22Rv1 (cell line): Measurements from ENCODE around the gene TLE1.
A peak's percentile ranks its signal among the peaks of the same experiment; 100 is the strongest.
"Not testable (repeated sequence)": the region's sequence is repeated elsewhere in the genome, so short reads cannot be mapped to it uniquely, and the experiment has no call there.

Source experiments
- H3K27ac ChIP-seq: fragments of 450-650 bp; 2 replicates; pipeline ENCODE4 v1.5.1; 2017
- ZFX ChIP-seq: fragments of 450-650 bp; IDR thresholded peaks from 2 replicates; pipeline ENCODE4 v1.6.1; 2017; ENCODE audit warnings: antibody characterized with exemption, borderline replicate concordance
- TF ChIP-seq, protein P1 (sequence below): fragments of 450-650 bp; IDR thresholded peaks from 2 replicates; pipeline ENCODE4 v1.5.1; 2017; ENCODE audit warnings: mild to moderate bottlenecking

TLE1 gene

DNA sequence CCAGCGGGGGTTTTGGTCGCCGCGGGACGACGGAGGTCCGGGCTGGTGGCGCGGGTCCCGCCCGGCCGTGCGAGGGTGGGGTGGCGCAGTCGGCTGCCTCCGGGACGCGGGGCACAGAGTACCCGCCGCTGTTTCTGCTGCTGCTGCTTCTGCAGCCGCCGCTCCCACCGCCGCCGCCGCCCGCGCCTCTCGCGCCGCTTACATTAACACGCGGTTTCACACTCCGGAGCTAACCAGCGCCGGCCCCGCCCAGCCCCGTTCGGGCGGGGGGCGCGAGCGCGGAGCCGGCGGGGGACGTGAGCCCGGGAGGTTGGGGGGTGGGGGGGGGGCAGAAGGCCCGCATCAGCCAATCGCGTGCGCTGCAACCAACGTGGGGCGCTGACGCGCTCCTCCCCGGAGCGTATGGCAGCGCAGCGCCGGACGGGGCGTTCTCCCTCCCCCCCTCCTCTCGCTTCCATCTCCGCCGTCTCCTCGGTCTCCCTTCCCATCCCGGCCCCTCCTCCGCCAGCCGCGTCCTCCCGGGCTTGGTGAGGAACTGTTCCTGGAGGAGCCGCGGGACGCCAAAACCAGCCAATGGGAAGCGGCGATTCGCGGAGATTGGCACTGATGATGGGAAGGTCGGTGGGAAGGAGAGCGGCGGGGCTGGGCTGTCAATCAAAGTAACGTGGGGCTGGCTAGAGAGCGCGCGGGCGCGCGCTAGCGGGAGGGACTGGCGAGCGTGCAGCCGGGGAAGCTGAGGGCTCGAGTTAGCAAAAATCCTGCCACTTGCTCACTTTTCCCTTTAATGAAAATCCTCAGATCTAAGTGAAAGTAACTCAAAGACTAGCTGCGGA is at the start of gene TLE1:
Gene TLE1, minus strand, starts transcription at position 205 of the 833 bp plus-strand sequence. CDS start 1,307 bp downstream, outside the sequence.
- TF ChIP-seq ZFX: no peak
- TF ChIP-seq, protein P1, sequence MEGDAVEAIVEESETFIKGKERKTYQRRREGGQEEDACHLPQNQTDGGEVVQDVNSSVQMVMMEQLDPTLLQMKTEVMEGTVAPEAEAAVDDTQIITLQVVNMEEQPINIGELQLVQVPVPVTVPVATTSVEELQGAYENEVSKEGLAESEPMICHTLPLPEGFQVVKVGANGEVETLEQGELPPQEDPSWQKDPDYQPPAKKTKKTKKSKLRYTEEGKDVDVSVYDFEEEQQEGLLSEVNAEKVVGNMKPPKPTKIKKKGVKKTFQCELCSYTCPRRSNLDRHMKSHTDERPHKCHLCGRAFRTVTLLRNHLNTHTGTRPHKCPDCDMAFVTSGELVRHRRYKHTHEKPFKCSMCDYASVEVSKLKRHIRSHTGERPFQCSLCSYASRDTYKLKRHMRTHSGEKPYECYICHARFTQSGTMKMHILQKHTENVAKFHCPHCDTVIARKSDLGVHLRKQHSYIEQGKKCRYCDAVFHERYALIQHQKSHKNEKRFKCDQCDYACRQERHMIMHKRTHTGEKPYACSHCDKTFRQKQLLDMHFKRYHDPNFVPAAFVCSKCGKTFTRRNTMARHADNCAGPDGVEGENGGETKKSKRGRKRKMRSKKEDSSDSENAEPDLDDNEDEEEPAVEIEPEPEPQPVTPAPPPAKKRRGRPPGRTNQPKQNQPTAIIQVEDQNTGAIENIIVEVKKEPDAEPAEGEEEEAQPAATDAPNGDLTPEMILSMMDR: no peak
- peak within 1 kb of the TSS; percentile 41; the same call in 1 of the 2 replicates for H3K27ac ChIP-seq

DNA sequence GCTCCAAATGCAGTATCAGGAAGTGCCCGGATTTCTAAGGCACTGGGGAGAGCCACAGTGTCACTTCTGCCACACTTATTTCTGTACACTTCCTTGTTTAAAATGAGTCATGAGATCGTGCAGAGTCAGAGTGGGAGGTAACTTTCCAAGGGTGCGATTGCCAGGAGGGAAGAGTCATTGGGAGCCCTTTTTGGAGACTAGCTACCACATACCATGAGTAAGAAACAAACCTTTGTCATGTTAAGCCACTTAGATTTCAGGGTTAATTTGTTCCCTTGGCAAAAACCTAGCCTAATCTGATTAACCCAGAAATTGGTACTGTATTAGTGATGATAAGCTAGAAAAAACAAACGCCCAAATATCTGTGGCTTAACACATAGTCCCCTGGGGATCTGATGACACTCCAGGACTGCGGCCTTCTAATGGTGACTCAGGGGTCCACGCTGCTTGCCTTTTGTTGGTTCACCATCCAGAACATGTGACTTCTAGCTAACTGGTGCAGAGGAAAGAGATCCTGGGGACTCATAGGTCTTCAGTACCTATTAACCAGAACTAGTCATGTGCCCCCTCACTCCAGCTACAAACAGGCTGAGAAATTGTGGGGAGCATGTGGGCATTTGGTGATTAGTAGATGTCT is 48.6 kb upstream of the TLE1 start:
- TF ChIP-seq, protein P1: no peak
- TF ChIP-seq ZFX: no peak
- no peak overlapping the region for H3K27ac ChIP-seq

DNA sequence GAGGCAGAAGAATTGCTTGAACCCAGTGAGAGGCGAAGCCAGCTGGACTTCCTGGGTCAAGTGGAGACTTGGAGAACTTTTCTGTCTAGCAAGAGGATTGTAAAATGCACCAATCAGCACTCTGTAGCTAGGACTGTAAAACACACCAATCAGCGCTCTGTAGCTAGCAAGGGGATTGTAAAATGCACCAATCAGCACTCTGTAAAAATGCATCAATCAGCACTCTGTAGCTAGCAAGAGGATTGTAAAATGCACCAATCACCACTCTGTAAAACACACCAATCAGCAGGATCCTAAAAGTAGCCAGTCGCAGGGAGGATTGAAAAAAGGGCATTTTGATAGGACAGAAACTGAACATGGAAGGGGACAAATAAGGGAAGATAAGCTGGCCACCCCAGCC is 41.2 kb upstream of the TLE1 start:
- H3K27ac ChIP-seq: not testable (repeated sequence)

DNA sequence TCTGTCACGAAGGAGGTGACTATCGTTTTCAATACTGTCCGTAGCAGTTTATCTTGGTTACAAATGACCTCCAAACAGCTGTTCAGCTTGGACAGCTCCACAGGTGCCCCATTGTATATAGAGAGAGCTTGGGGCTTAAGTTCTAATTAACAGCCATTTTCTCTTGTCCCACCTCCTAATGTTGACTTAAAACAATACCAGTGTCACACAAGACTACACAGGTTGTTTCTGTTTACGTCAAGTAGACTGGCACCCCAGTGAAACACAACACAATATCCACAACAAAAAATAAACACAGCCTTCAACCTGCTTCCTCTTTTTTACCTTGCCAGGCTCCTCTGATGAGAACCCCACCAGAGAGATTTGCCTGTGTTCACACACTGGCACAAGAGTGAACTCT is 39.8 kb upstream of the TLE1 start:
- TF ChIP-seq, protein P1: no peak
- no peak for TF ChIP-seq ZFX
- H3K27ac ChIP-seq: no peak overlapping the region

DNA sequence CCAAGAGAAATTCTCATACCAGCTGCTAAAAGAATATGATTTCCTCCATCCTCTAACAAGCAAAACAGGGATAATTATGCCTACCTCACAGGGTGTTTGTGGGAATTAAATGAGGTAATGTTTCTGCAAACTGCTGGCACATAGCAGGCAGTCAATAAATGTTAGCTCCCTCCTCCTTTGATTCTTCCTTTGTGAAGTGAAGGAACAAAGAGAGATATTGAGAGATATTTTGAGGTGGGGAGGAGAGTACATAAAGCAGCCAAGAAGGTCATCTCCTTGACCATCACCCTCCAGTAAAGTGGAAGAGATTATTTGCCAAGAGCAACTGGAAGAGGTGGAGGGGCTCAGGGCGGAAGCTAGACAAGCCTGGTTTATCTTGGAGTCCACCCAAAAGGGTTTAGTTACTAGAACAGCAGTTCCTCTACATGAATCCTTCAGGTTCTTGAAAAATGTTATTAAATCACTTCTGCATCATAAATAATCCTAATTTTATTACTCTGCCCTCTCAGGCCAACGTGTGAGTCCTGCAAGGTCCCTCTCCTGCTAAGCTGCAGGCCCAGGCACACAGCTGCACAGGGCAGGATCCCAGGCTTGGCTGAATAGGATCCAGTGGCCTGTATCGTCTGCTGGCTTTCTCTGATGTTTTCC is 35.0 kb upstream of the TLE1 start:
- H3K27ac ChIP-seq: no peak overlapping the region
- TF ChIP-seq, protein P1: no peak

DNA sequence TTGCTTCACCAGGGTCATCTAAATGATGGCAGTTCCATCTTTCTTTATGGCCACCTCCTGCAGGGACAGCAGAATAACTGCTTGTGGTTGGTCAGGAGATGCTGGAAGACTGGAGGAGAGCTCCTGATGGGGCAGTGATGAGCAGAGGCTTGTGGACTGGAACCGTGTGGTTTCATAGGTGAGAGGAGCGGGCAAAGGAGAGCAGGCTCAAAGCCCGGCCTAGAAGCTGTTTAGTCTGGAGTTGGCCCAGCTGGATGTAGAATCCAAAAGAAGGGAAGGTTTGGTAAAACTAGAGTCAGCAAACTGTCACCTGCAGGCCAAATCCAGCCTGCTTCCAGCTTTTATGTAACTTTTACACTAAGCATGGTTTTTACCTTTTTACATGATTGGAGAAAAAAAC is 32.9 kb upstream of the TLE1 start:
- TF ChIP-seq ZFX: no peak
- TF ChIP-seq, protein P1: no peak
- H3K27ac ChIP-seq: no peak overlapping the region

DNA sequence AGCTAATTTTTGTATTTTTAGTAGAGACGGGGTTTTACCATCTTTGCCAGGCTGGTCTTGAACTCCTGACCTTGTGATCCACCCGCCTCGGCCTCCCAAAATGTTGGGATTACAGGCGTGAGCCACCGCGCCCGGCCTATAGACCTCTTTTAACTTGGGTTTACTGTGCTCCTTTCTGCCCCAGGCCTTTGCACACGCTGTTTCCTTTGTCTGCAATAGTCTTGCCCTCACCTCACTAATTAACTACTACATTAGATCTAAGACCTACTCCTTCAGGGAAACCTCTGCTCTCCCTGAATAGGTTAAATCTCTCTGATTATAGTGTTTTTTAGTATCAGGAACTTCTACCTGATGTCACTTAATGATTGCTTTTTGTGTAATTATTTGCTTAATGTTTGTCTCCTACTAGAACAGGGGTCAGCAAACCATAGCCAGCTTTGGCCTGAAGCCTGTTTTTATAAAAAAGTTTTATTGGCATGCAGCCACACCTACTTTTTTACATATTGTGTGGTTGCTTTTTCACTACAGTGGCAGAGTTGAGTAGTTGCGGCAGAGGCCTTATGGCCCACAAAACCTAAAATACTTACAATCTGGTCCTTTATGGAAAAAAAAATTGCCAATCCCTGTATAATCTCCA is 31.2 kb upstream of the TLE1 start:
- TF ChIP-seq ZFX: no peak
- TF ChIP-seq, protein P1: no peak
- no peak overlapping the region for H3K27ac ChIP-seq
